Measurements from ENCODE around the gene CLCNKB. TPM values are rescaled to one million over a fixed set of nuclear protein-coding genes. Genes with fewer than 3 reads are reported as not detected.
A peak's percentile ranks its signal among the peaks of the same experiment; 100 is the strongest.

CLCNKB gene
- total RNA-seq, 1 experiment from 2014 or later = not detected

GRCh38 chr1:16013908-16014258, 29.7 kb upstream of the CLCNKB start:
- intact Hi-C loops (cut with micrococcal nuclease; ENCODE audit: unreplicated experiment) (no loop called here), in situ Hi-C loops (cut with HindIII; ENCODE audit: low pct_unique_long_range_greater_than_20kb, low sequenced_read_pairs) (no loop called here)
- Histone ChIP-seq H3K36me3 (ENCODE audit: control insufficient read depth, insufficient read depth, low read length) (no peaks in the 10 kb centered on the region), H3K27ac (ENCODE audit: low read length) (0 out of 2 replicates have a peak overlapping the region, but pooled peaks have one; percentile 1), H3K4me3 (ENCODE audit: low read depth in 2 of 2, low read length in 2 of 2) (no peak overlapping the region), H3K27me3 (ENCODE audit: control insufficient read depth, insufficient read depth, low read length) (no peaks in the 10 kb centered on the region), H3K9me3 (ENCODE audit: control insufficient read depth, insufficient read depth, low read depth, low read length) (no peaks in the 10 kb centered on the region), H3K4me1 (ENCODE audit: control insufficient read depth, insufficient read depth, low read length) (peaks cover 34% of the 10 kb centered on the region)
- TF ChIP-seq REST (IDR thresholded peaks at IDR 0.05; ENCODE audit: insufficient read depth in 1 of 2, low read depth in 2 of 2, low read length in 1 of 2) (no peak), CTCF (IDR thresholded peaks at IDR 0.05) (no peak), SIN3A (IDR thresholded peaks at IDR 0.05; ENCODE audit: borderline replicate concordance, insufficient read depth, low read depth, low read length) (no peak), POLR2AphosphoS5 (IDR thresholded peaks at IDR 0.05; ENCODE audit: low read depth, low read length) (no peak), TCF7L2 (IDR thresholded peaks at IDR 0.05; ENCODE audit: low read depth, low read length) (no peak)
- POLR2A ChIA-PET = no interaction called here
- CTCF ChIA-PET = no interaction called here
- no TSS peak for BruUV-seq (replicated peaks)
- DNase-seq (ENCODE audit: low read depth, low spot score) (no peak), ATAC-seq (no peak)

- H3K27me3 ChIP-seq (ENCODE audit: control insufficient read depth, insufficient read depth, low read length) = no peaks in the 10 kb centered on the region
- no peaks in the 10 kb centered on the region for H3K9me3 ChIP-seq (ENCODE audit: control insufficient read depth, insufficient read depth, low read depth, low read length)
- intact Hi-C loops (cut with micrococcal nuclease; ENCODE audit: unreplicated experiment) (no loop called here), in situ Hi-C loops (cut with HindIII; ENCODE audit: low pct_unique_long_range_greater_than_20kb, low sequenced_read_pairs) (no loop called here)
- BruUV-seq (replicated peaks) = no TSS peak
- ChIA-PET CTCF (no interaction called here), POLR2A (no interaction called here)
- DNase-seq (ENCODE audit: low read depth, low spot score) (no peak), ATAC-seq (peak; percentile 22; the same call in 1 of the 2 replicates)
- H3K4me3 ChIP-seq (ENCODE audit: low read depth in 2 of 2, low read length in 2 of 2) = no peak overlapping the region
- peaks cover 38% of the 10 kb centered on the region for H3K4me1 ChIP-seq (ENCODE audit: control insufficient read depth, insufficient read depth, low read length)
- no peaks in the 10 kb centered on the region for H3K36me3 ChIP-seq (ENCODE audit: control insufficient read depth, insufficient read depth, low read length)
- peak overlapping the region; percentile 44; the same call in 1 of the 2 replicates for H3K27ac ChIP-seq (ENCODE audit: low read length)
- TF ChIP-seq REST (IDR thresholded peaks at IDR 0.05; ENCODE audit: insufficient read depth in 1 of 2, low read depth in 2 of 2, low read length in 1 of 2) = no peak
- TF ChIP-seq CTCF (IDR thresholded peaks at IDR 0.05) = no peak
- TF ChIP-seq TCF7L2 (IDR thresholded peaks at IDR 0.05; ENCODE audit: low read depth, low read length) = no peak
- no peak for TF ChIP-seq SIN3A (IDR thresholded peaks at IDR 0.05; ENCODE audit: borderline replicate concordance, insufficient read depth, low read depth, low read length)
- no peak for TF ChIP-seq POLR2AphosphoS5 (IDR thresholded peaks at IDR 0.05; ENCODE audit: low read depth, low read length)
Measured at GRCh38 chr1:16014509-16015482, 28.8 kb upstream of the CLCNKB start.
